HL-60/S4 treated with retinoic acid at 250 ng/mL for 4 days and 3 days (cell line): ENCODE data around the gene ARID1B.
"Not testable (repeated sequence)": the region's sequence is repeated elsewhere in the genome, so short reads cannot be mapped to it uniquely, and the experiment has no call there.

Experiments used
- in situ Hi-C: fragments of 300-500 bp; cut with MboI; formaldehyde crosslinking; loops from 2 replicates; pipeline ENCODE4 v1.7.0; 2022; ENCODE audit warnings: low sequenced_read_pairs

ARID1B gene

DNA sequence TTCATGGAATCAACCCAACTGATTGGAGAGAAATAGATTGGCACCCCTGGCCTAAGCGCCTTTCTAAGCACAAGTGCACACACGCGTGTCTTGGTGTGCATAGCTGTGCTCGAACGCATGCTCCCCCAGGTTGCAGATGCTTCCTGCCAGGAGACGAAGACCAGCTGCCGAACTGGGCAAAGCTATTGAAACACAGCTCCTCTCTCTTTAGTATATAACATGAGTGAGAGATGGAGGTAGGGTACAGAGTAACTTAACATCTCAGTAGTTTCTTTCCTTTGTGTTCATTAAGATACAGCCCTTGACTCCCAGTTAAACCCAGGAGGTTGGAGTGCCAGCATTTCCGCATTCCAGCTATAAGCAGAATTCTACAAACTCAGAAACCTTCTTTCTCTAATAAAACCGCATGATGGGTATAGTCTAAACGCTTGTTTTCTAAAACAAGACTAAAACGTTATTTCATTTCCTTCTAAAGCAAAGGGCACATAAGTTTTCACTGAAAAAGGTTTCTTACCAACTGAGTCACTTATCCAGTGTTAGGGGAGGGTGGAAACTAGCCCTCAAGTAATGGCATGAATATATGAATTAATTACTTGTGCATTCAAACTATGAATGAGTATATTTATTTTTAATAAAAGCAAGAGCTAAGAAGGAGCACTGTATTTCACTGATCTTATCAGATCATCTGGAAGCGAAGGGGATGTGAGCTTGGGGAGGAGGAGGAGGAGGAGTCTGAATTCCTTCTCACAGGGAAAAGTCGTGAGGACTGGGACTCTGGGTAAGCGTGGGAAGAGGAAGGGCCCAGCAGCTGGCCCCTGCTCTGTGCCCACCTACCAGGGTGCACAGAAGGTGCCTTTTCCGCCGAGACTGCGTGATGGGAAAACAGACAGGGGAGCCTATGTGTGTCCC, 367.0 kb downstream of the ARID1B start:
- in situ Hi-C loops: no loop called here

DNA sequence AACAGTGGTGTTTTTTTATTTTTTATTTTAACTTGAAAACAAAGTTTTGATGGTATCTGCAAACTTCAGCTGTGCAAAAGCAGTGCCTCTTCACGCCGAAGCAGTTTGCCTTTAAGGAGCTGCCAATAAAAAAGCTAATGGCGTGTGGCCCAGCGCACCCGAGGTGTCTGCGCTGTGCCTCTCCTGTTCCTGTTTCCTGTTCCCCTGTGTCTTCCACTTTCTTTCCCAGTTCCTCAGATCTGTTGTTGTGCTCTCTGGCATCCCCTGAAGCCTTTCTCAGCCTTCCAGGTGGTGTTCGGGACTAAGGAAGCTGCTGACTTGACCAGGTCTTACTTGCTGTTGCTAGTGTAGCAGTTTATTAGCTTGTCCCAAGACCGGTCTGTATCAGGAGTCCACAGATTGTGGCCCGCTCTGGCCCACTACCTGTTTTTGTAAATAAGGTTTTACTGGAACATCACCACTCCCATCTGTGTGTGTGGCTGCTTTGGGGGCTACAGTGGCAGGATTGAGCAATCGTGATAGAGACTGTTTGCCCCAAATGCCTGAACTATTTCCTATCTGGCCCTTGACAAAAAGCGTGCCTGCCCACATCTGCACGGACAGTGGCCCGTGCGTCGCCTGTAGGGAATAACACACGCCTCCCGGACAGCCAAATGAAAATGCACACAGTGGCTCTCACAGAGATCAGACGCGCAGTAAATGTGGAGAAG, 367.8 kb downstream of the ARID1B start:
- in situ Hi-C loops: no loop called here

GRCh38 chr6:157145656-157146285, 368.6 kb downstream of the ARID1B start:
- in situ Hi-C loops: no loop called here

GRCh38 chr6:157147054-157148026, 370.2 kb downstream of the ARID1B start:
- in situ Hi-C loops: not testable (repeated sequence)

DNA sequence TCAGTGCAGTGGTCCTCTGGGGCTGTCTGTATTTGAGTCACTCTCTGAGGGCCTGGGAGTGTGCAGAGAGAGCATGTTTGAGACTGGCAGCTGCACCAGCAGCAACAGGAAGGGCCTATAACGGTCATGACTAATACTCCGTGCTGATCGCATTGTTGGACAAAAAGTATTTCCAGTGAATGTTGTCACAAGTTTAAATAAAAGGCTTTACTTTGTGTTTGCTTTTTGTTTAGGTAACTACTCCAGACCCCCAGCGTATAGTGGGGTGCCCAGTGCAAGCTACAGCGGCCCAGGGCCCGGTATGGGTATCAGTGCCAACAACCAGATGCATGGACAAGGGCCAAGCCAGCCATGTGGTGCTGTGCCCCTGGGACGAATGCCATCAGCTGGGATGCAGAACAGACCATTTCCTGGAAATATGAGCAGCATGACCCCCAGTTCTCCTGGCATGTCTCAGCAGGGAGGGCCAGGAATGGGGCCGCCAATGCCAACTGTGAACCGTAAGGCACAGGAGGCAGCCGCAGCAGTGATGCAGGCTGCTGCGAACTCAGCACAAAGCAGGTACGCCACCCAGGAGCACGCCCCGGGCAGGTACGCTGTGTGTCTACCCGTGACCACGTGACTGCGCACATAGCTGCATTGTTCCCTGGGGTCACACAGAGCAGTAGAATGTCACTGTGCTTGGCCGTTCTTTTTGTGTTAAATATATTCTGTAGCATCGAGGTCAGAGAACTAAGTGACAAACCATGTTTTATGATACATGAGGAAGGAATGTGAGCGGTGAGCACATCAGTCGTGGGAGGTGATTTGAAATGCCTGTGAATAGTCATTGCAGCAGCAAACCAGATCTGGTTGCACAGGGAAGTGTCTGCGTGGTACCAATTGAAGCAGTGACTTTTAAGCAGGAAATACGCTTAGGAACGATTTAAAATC, 371.5 kb downstream of the ARID1B start:
- in situ Hi-C loops: no loop called here

DNA sequence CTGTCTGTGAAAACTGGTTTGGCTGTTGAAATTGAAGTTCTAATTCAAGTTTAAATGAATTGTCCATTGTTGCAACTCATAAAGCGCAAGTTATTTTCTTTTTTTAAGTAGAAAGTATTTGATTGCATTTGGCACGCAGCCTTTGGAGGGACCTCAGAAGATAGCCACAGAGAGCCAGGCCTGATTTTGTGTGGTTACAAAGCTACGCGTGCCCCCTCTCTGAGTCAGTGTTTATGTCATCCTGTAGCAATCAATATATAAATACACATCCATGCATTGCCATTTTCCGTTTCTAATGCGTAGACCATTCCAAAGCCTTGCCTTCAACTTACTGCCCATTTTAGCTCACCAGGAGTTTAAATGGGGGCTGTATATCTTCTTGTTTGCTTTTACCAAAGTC, 372.9 kb downstream of the ARID1B start:
- in situ Hi-C loops: loop anchor here (25.0 kb wide), 1 partner anchor 588 kb away; no protein-coding TSS in a partner anchor

GRCh38 chr6:157151029-157151428, 373.9 kb downstream of the ARID1B start:
- in situ Hi-C loops: loop anchor here (25.0 kb wide), 1 partner anchor 589 kb away; no protein-coding TSS in a partner anchor

GRCh38 chr6:157151989-157152388, 374.8 kb downstream of the ARID1B start:
- in situ Hi-C loops: loop anchor here (25.0 kb wide), 1 partner anchor 590 kb away; no protein-coding TSS in a partner anchor

DNA sequence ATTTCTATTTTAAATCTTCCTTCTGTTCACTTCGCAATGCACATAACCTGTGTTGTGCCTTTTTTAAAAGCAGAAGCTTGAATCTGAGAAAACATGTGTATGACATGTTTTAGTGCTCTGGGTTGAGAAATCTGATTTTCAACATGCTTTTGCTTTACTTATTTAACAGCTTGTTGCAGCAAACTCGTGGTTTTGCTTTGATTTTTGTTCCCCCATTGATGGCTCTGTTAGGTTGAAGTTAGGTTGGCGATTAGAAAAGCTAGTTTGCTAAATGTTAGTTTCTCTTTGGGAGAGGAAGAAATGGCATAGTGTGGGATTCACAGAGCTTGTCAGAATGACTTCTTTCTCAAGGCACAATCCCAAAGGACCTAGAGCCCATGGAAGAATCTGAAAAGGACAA, 375.4 kb downstream of the ARID1B start:
- in situ Hi-C loops: loop anchor here (25.0 kb wide), 1 partner anchor 590 kb away; no protein-coding TSS in a partner anchor

- in situ Hi-C loops: loop anchor here (25.0 kb wide), 1 partner anchor 594 kb away; no protein-coding TSS in a partner anchor
These were observed 378.6 kb downstream of the ARID1B start for GRCh38 chr6:157155804-157156203.

DNA sequence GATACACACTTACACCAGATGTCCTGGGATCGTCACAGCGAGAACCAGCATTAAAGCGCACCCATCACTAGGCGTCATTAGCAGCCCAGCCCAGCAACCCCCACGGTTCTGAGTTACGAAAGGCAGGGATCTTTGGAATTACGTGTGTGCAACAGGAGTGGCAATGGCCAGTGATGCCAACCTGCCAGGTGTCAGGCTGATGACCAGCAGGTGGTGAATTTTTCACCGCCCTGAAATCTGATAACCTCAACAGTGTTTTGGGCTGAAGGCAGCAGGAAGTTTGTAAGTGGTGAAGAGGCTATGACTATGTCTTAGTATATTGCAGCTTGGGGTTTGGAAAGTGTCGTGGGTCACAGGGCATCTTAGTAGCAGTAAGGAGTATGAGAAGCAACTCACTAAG, 380.1 kb downstream of the ARID1B start:
- in situ Hi-C loops: loop anchor here (25.0 kb wide), 1 partner anchor 595 kb away; no protein-coding TSS in a partner anchor

- in situ Hi-C loops: loop anchor here (25.0 kb wide), 1 partner anchor 596 kb away; no protein-coding TSS in a partner anchor
These were observed 381.3 kb downstream of the ARID1B start for GRCh38 chr6:157158456-157158855.

DNA sequence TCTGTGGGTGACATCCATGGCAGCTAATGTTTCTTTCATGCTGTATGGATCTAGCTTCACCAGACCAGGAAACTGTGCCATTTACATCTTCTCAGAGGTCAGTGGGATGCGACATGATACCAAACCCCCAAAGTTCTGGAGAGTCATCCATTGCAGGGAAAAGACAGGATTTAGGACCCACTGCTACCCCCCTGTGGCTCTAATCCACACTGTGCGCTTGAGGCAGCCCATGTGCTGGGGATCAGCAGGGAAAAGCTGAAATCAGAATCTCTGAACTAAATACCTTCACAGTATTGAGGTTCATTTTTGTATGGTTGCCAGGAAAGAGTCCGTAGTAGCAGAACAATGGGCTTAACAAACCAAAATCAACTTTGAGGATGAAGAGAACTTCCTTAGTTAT, 381.7 kb downstream of the ARID1B start:
- in situ Hi-C loops: loop anchor here (25.0 kb wide), 1 partner anchor 597 kb away; no protein-coding TSS in a partner anchor

GRCh38 chr6:157159348-157159747, 382.2 kb downstream of the ARID1B start:
- in situ Hi-C loops: loop anchor here (25.0 kb wide), 1 partner anchor 597 kb away; no protein-coding TSS in a partner anchor

GRCh38 chr6:157161912-157162311, 384.7 kb downstream of the ARID1B start:
- in situ Hi-C loops: loop anchor here (25.0 kb wide), 1 partner anchor 600 kb away; no protein-coding TSS in a partner anchor

- in situ Hi-C loops: loop anchor here (25.0 kb wide), 1 partner anchor 601 kb away; no protein-coding TSS in a partner anchor
These were observed 385.7 kb downstream of the ARID1B start for GRCh38 chr6:157162766-157163433.

- in situ Hi-C loops: loop anchor here (25.0 kb wide), 1 partner anchor 601 kb away; no protein-coding TSS in a partner anchor
These were observed 386.4 kb downstream of the ARID1B start for GRCh38 chr6:157163434-157164159.
